Transverse colon (tissue), 4 donors: ENCODE data around the gene HSDL1. TPM values are rescaled to one million over a fixed set of nuclear protein-coding genes. Genes with fewer than 3 reads are reported as not detected.
A peak's percentile ranks its signal among the peaks of the same experiment; 100 is the strongest.

ENCODE experiments used
- DNase-seq: peaks from one replicate; pipeline ENCODE4 v3.0.0-alpha.2; 2019
- H3K27ac ChIP-seq, 4 donors: fragments of 200-600 bp; sonication (generic); 2 replicates each; pipeline ENCODE4 v1.5.1; 2016 to 2018; ENCODE audit warnings: inconsistent platforms in 4 of 4
- H3K27me3 ChIP-seq: fragments of 200-600 bp; sonication (generic); 2 replicates; pipeline ENCODE4 v1.5.1; 2017; ENCODE audit warnings: inconsistent platforms
- H3K36me3 ChIP-seq, 4 donors: fragments of 200-600 bp; sonication (generic); 2 replicates each; pipeline ENCODE4 v1.5.1; 2017 to 2019; ENCODE audit warnings: inconsistent platforms in 4 of 4
- H3K4me1 ChIP-seq, 4 donors: fragments of 200-600 bp; sonication (generic); 2 replicates each; pipeline ENCODE4 v1.5.1; 2017 to 2020; ENCODE audit warnings: inconsistent platforms in 4 of 4
- H3K4me3 ChIP-seq, 4 donors: fragments of 200-600 bp; sonication (generic); 1 replicate in 1 of 4; 2 replicates in 3 of 4; pipeline versions ENCODE4 v1.5.1 to v1.6.1; 2017 to 2019; ENCODE audit warnings: inconsistent platforms in 4 of 4
- H3K9me3 ChIP-seq, 2 donors: fragments of 200-600 bp; sonication (generic); 2 replicates each; pipeline ENCODE4 v1.5.1; 2017 to 2019; ENCODE audit warnings: inconsistent platforms in 2 of 2
- CTCF ChIP-seq, 5 experiments: fragments of 200-600 bp in 3 of 5; fragments of 450-650 bp in 2 of 5; sonication (generic) in 3 of 5; IDR thresholded peaks; 1 replicate in 2 of 5; 2 replicates in 3 of 5; pipeline ENCODE4 v1.5.1; 2016 to 2017; ENCODE audit warnings: antibody characterized with exemption in 5 of 5, inconsistent platforms in 3 of 5, mild to moderate bottlenecking in 2 of 5, moderate library complexity in 1 of 5
- EP300 ChIP-seq: sonication (generic); formaldehyde crosslinking; IDR thresholded peaks from one replicate; pipeline ENCODE4 v1.6.1; 2017; ENCODE audit warnings: antibody characterized with exemption, low read depth
- POLR2A ChIP-seq: fragments of 450-650 bp; IDR thresholded peaks from one replicate; pipeline ENCODE4 v1.6.1; 2016; ENCODE audit warnings: antibody characterized with exemption, mild to moderate bottlenecking, moderate library complexity
- POLR2AphosphoS5 ChIP-seq, 3 donors: sonication (generic); formaldehyde crosslinking; IDR thresholded peaks; one replicate each; pipeline ENCODE4 v1.6.1; 2016; ENCODE audit warnings: antibody characterized with exemption in 3 of 3
- WGBS, 2 donors: methylation state at CpG; one replicate each; pipeline ENCODE4 v1.1.5; 2018; ENCODE audit warnings: low coverage in 1 of 2; 5-methylcytosine and 5-hydroxymethylcytosine counted together
- in situ Hi-C, 4 donors: fragments of 200-750 bp; cut with MboI; loops; one replicate each; pipeline versions ENCODE4 v1.15.0 to v1.15.1; 2017; ENCODE audit warnings: low sequenced_read_pairs in 3 of 4, low pct_ligation_motif_present in 1 of 4, low pct_unique_long_range_greater_than_20kb in 1 of 4
- intact Hi-C: fragments of 100-400 bp; cut with DNase I; formaldehyde crosslinking; loops from one replicate; pipeline ENCODE4 v1.15.1; 2023; ENCODE audit warnings: low total_unique reads
- total RNA-seq, 4 donors: library from RNA; depleted of rRNA; stranded (reverse); fragments of >200 nt; gene quantifications; one replicate each; pipeline ENCODE4 v1.1.0, GENCODE V29; 2016

HSDL1 gene
- total RNA-seq, 4 donors from 2014 or later: 1.2 to 16.2 (median 8.7) TPM

GRCh38 chr16:84178146-84178765, 33.3 kb upstream of the HSDL1 start:
- intact Hi-C loops (no loop called here), in situ Hi-C loops (loop anchor here in 3 of 4 donors (10.0 to 25.0 kb wide), 3 partner anchors 93 to 366 kb away; partner anchors contain the start of genes HSBP1 (in 1 of the 3), NECAB2 (in 1 of the 3) and OSGIN1 (in 1 of the 3))
- no peak for DNase-seq
- WGBS, 2 donors: 80 to 87% methylated on average over 1 to 15 of the region's 15 CpGs
- no peak for TF ChIP-seq POLR2AphosphoS5 (IDR thresholded peaks at IDR 0.05)
- no peak for TF ChIP-seq EP300
- TF ChIP-seq POLR2A: no peak
- TF ChIP-seq CTCF (IDR thresholded peaks at IDR 0.05): no peak
- Histone ChIP-seq H3K36me3 (peaks cover 0 to 5% (median 2%) of the 10 kb centered on the region in 4 donors), H3K27ac (peak overlapping the region; percentile 63 to 79 (median 68)), H3K4me3 (no peak overlapping the region), H3K27me3 (no peaks in the 10 kb centered on the region), H3K9me3 (no peaks in the 10 kb centered on the region), H3K4me1 (peaks cover 14 to 29% (median 17%) of the 10 kb centered on the region in 4 donors)

GRCh38 chr16:84177741-84178073, 32.7 kb upstream of the HSDL1 start:
- DNase-seq: no peak
- 51% methylated on average over 9 of the region's 9 CpGs; no CpG with 5 or more reads in 1 of the 2 donors for WGBS, 2 donors
- no peak overlapping the region for H3K4me3 ChIP-seq
- H3K27ac ChIP-seq: peak overlapping the region; percentile 63 to 79 (median 68)
- in situ Hi-C loops (loop anchor here in 3 of 4 donors (10.0 to 25.0 kb wide), 3 partner anchors 93 to 365 kb away; partner anchors contain the start of genes HSBP1 (in 1 of the 3), NECAB2 (in 1 of the 3) and OSGIN1 (in 1 of the 3)), intact Hi-C loops (no loop called here)
- H3K36me3 ChIP-seq: peaks cover 0 to 5% (median 2%) of the 10 kb centered on the region in 4 donors
- H3K9me3 ChIP-seq: no peaks in the 10 kb centered on the region
- H3K27me3 ChIP-seq: no peaks in the 10 kb centered on the region
- TF ChIP-seq POLR2AphosphoS5 (IDR thresholded peaks at IDR 0.05) (no peak), CTCF (IDR thresholded peaks at IDR 0.05) (no peak), POLR2A (no peak), EP300 (no peak)
- peaks cover 14 to 29% (median 17%) of the 10 kb centered on the region in 4 donors for H3K4me1 ChIP-seq

GRCh38 chr16:84176192-84177053, 31.4 kb upstream of the HSDL1 start:
- H3K36me3 ChIP-seq: peaks cover 0 to 3% (median 0%) of the 10 kb centered on the region in 4 donors
- H3K9me3 ChIP-seq: no peaks in the 10 kb centered on the region
- intact Hi-C loops: no loop called here
- no peak overlapping the region for H3K4me3 ChIP-seq
- TF ChIP-seq POLR2A: no peak
- no peak for TF ChIP-seq EP300
- no peak for TF ChIP-seq POLR2AphosphoS5 (IDR thresholded peaks at IDR 0.05)
- TF ChIP-seq CTCF (IDR thresholded peaks at IDR 0.05): no peak
- 35 to 62% methylated on average over 4 to 18 of the region's 18 CpGs for WGBS, 2 donors
- no peak for DNase-seq
- H3K27me3 ChIP-seq: no peaks in the 10 kb centered on the region
- in situ Hi-C loops: loop anchor here in 3 of 4 donors (10.0 to 25.0 kb wide), 3 partner anchors 92 to 364 kb away; partner anchors contain the start of genes HSBP1 (in 1 of the 3), NECAB2 (in 1 of the 3) and OSGIN1 (in 1 of the 3)
- H3K4me1 ChIP-seq: peaks cover 14 to 29% (median 17%) of the 10 kb centered on the region in 4 donors
- peak overlapping the region; percentile 63 to 79 (median 68) for H3K27ac ChIP-seq
